Measurements from ENCODE around the gene NR2F1. TPM values are rescaled to one million over a fixed set of nuclear protein-coding genes. Genes with fewer than 3 reads are reported as not detected.

Gene NR2F1
- total RNA-seq, 1 donor from 2014 or later = 2.1 TPM

- Mint-ChIP-seq H3K27ac (ENCODE audit: unreplicated experiment) (no peak overlapping the region), H3K4me3 (ENCODE audit: unreplicated experiment) (no peak overlapping the region), H3K4me1 (ENCODE audit: unreplicated experiment) (peaks cover 24% of the 10 kb centered on the region), H3K9me3 (ENCODE audit: unreplicated experiment) (no peaks in the 10 kb centered on the region), H3K27me3 (ENCODE audit: unreplicated experiment) (peaks cover 36% of the 10 kb centered on the region), H3K36me3 (ENCODE audit: low read depth, unreplicated experiment) (no peaks in the 10 kb centered on the region)
- no peak for TF ChIP-seq CTCF (IDR thresholded peaks at IDR 0.05; ENCODE audit: unreplicated experiment)
- no peak for DNase-seq (ENCODE audit: low spot score)
Measured at GRCh38 chr5:93594591-93595419, 11.8 kb downstream of the NR2F1 start.

- Mint-ChIP-seq H3K27ac (ENCODE audit: unreplicated experiment) (no peak overlapping the region), H3K27me3 (ENCODE audit: unreplicated experiment) (peaks cover 34% of the 10 kb centered on the region), H3K4me1 (ENCODE audit: unreplicated experiment) (peaks cover 24% of the 10 kb centered on the region), H3K36me3 (ENCODE audit: low read depth, unreplicated experiment) (no peaks in the 10 kb centered on the region), H3K9me3 (ENCODE audit: unreplicated experiment) (no peaks in the 10 kb centered on the region), H3K4me3 (ENCODE audit: unreplicated experiment) (no peak overlapping the region)
- no peak for TF ChIP-seq CTCF (IDR thresholded peaks at IDR 0.05; ENCODE audit: unreplicated experiment)
- DNase-seq (ENCODE audit: low spot score) = no peak
Measured at GRCh38 chr5:93595420-93596147, 12.6 kb downstream of the NR2F1 start.

- Mint-ChIP-seq H3K27me3 (ENCODE audit: unreplicated experiment) (peaks cover 34% of the 10 kb centered on the region), H3K36me3 (ENCODE audit: low read depth, unreplicated experiment) (no peaks in the 10 kb centered on the region), H3K4me3 (ENCODE audit: unreplicated experiment) (peak overlapping the region; percentile 44), H3K27ac (ENCODE audit: unreplicated experiment) (no peak overlapping the region), H3K9me3 (ENCODE audit: unreplicated experiment) (no peaks in the 10 kb centered on the region), H3K4me1 (ENCODE audit: unreplicated experiment) (peaks cover 24% of the 10 kb centered on the region)
- TF ChIP-seq CTCF (IDR thresholded peaks at IDR 0.05; ENCODE audit: unreplicated experiment) = no peak
- DNase-seq (ENCODE audit: low spot score) = no peak
Measured at GRCh38 chr5:93596310-93596675, 13.3 kb downstream of the NR2F1 start.

- peaks cover 34% of the 10 kb centered on the region for H3K27me3 Mint-ChIP-seq (ENCODE audit: unreplicated experiment)
- no peak overlapping the region for H3K27ac Mint-ChIP-seq (ENCODE audit: unreplicated experiment)
- no peak for TF ChIP-seq CTCF (IDR thresholded peaks at IDR 0.05; ENCODE audit: unreplicated experiment)
- H3K36me3 Mint-ChIP-seq (ENCODE audit: low read depth, unreplicated experiment) = no peaks in the 10 kb centered on the region
- H3K9me3 Mint-ChIP-seq (ENCODE audit: unreplicated experiment) = no peaks in the 10 kb centered on the region
- DNase-seq (ENCODE audit: low spot score) = no peak
- H3K4me3 Mint-ChIP-seq (ENCODE audit: unreplicated experiment) = no peak overlapping the region
- H3K4me1 Mint-ChIP-seq (ENCODE audit: unreplicated experiment) = peaks cover 25% of the 10 kb centered on the region
Measured at GRCh38 chr5:93596676-93597490, 13.9 kb downstream of the NR2F1 start.
